ENCODE data around the gene BACE1. TPM values are rescaled to one million over a fixed set of nuclear protein-coding genes. Genes with fewer than 3 reads are reported as not detected.

BACE1 gene
- total and polyA plus RNA-seq, 2 donors (not counting 3 experiments of a cell fraction or from before 2014, with no cell fraction given) = 28.8 to 29.6 TPM

DNA sequence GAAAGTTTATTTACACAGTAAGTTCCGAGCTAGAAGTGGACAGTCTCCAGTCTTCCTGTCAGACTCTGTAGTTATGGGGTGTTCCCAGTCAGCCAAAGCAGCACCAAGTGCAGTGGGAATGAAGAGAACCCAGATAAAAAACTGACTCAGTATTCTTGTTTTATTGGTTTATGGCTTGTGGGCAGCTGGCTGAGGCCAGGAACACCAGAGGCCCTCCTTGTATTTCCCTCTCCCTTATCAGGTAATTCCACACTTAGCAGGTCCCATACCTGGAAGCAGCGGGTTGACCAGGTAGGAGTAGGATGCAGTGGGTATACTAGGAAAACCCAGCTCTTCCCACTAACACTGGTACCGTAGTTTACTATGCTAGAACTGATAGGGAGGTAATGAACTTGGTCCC is 28.4 kb downstream of the BACE1 start:
- intact Hi-C loops (cut with micrococcal nuclease) (no loop called here), dilution Hi-C loops (cut with MboI; ENCODE audit: extremely low pct_ligation_motif_present, low sequenced_read_pairs) (no loop called here)
- Histone ChIP-seq H4K20me1 (replicated peaks; ENCODE audit: control insufficient read depth, extremely low read depth, insufficient read depth, low read length) (no peaks in the 10 kb centered on the region), H3K9me3 (replicated peaks; ENCODE audit: control insufficient read depth, insufficient read depth, low read length) (no peaks in the 10 kb centered on the region), H3K9me1 (replicated peaks; ENCODE audit: control insufficient read depth, extremely low read depth, insufficient read depth, low read length) (no peaks in the 10 kb centered on the region), H3K36me3 (ENCODE audit: control insufficient read depth in 2 of 2, extremely low read depth in 1 of 2, insufficient read depth in 2 of 2, low read length in 2 of 2) (peaks cover 7 to 16% of the 10 kb centered on the region in 2 experiments), H3K4me1 (ENCODE audit: control insufficient read depth, extremely low read depth, insufficient read depth, low read length) (no peaks in the 10 kb centered on the region), H3K9ac (replicated peaks; ENCODE audit: extremely low read depth, insufficient read depth, low read length) (no peak overlapping the region), H3K27ac (ENCODE audit: insufficient read depth, low read depth, low read length) (no peak overlapping the region), H2AFZ (ENCODE audit: low read depth, low read length) (no peak overlapping the region), H3K4me2 (ENCODE audit: insufficient read depth, low read length) (no peak overlapping the region), H3K79me2 (ENCODE audit: control insufficient read depth, insufficient read depth, low read length) (no peaks in the 10 kb centered on the region), H3K4me3 (replicated peaks in 1 of 3; ENCODE audit: insufficient read depth in 1 of 3, low read depth in 1 of 3, low read length in 3 of 3) (no peak overlapping the region), H3K27me3 (ENCODE audit: control insufficient read depth in 2 of 2, insufficient read depth in 2 of 2, low read length in 2 of 2) (no peaks in the 10 kb centered on the region)
- TF ChIP-seq MYC (IDR thresholded peaks at IDR 0.05; ENCODE audit: low read depth, low read length) (no peak), JUN (IDR thresholded peaks at IDR 0.05; ENCODE audit: borderline replicate concordance, insufficient read depth, insufficient read length, low read depth) (no peak), POLR2A (IDR thresholded peaks at IDR 0.05; ENCODE audit: low read depth, low read length) (no peak), POLR2AphosphoS5 (IDR thresholded peaks at IDR 0.05; ENCODE audit: insufficient read depth, low read depth, low read length) (no peak), GATA2 (IDR thresholded peaks at IDR 0.05; ENCODE audit: insufficient read depth, insufficient read length, low read depth, low read length) (no peak)
- TF ChIP-seq, protein P1, sequence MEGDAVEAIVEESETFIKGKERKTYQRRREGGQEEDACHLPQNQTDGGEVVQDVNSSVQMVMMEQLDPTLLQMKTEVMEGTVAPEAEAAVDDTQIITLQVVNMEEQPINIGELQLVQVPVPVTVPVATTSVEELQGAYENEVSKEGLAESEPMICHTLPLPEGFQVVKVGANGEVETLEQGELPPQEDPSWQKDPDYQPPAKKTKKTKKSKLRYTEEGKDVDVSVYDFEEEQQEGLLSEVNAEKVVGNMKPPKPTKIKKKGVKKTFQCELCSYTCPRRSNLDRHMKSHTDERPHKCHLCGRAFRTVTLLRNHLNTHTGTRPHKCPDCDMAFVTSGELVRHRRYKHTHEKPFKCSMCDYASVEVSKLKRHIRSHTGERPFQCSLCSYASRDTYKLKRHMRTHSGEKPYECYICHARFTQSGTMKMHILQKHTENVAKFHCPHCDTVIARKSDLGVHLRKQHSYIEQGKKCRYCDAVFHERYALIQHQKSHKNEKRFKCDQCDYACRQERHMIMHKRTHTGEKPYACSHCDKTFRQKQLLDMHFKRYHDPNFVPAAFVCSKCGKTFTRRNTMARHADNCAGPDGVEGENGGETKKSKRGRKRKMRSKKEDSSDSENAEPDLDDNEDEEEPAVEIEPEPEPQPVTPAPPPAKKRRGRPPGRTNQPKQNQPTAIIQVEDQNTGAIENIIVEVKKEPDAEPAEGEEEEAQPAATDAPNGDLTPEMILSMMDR (IDR thresholded peaks at IDR 0.05; ENCODE audit: extremely low read depth in 1 of 2, insufficient read depth in 1 of 2, low read depth in 1 of 2, low read length in 2 of 2) = no peak
- TF ChIP-seq, protein P2, sequence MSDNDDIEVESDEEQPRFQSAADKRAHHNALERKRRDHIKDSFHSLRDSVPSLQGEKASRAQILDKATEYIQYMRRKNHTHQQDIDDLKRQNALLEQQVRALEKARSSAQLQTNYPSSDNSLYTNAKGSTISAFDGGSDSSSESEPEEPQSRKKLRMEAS (IDR thresholded peaks at IDR 0.05; ENCODE audit: insufficient read depth, insufficient read length) = no peak
- BruUV-seq (replicated peaks) = no TSS peak
- FAIRE-seq (no peak), DNase-seq (ENCODE audit: low read depth, low spot score) (peak; percentile 37)
- ChIA-PET CTCF (interaction anchor here (1.3 kb wide), 2 partner anchors 20 to 28 kb away, joined by 3 to 4 read pairs; partner anchors contain the start of gene BACE1), POLR2A (no interaction called here)

All from endothelial cell of umbilical vein (primary cell).